ENCODE measurements around the gene PDZRN4. TPM values are rescaled to one million over a fixed set of nuclear protein-coding genes. Genes with fewer than 3 reads are reported as not detected.

PDZRN4 gene
- total RNA-seq, 4 donors from 2014 or later = 4.2 to 12.9 (median 8.0) TPM

DNA sequence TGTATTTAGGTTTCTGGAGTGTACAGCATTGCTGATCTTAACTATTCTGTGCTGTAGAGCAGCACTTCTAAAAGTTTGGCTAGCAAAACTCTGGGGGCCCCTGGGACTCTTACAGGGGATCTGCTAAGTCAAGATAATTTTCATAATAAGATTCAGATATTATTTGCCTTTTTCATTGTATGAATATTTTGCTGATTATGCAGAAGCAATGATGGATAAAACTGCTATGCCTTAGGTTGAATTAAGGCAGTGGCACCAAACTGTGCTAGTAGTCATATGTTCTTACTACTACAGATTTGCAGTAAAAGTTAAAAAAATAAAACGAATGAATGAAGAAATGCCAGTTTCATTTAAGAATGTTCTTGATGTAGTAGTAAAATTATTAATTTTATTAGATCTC is 160.1 kb downstream of the PDZRN4 start:
- TF ChIP-seq POLR2A (IDR thresholded peaks at IDR 0.05) = no peak
- WGBS, 2 donors (ENCODE audit: low coverage in 1 of 2) = 85 to 91% methylated on average over 1 of the region's 1 CpG
- Histone ChIP-seq H3K27me3 (no peaks in the 10 kb centered on the region), H3K4me1 (no peaks in the 10 kb centered on the region), H3K9me3 (no peaks in the 10 kb centered on the region), H3K4me3 (no peak overlapping the region), H3K36me3 (no peaks in the 10 kb centered on the region), H3K27ac (no peak overlapping the region)
- no peak for DNase-seq
- in situ Hi-C loops (cut with MboI; ENCODE audit: low pct_ligation_motif_present in 1 of 4, low pct_unique_long_range_greater_than_20kb in 1 of 4, low sequenced_read_pairs in 3 of 4) = no loop called here
- intact Hi-C loops (cut with DNase I; ENCODE audit: low total_unique reads) = no loop called here

DNA sequence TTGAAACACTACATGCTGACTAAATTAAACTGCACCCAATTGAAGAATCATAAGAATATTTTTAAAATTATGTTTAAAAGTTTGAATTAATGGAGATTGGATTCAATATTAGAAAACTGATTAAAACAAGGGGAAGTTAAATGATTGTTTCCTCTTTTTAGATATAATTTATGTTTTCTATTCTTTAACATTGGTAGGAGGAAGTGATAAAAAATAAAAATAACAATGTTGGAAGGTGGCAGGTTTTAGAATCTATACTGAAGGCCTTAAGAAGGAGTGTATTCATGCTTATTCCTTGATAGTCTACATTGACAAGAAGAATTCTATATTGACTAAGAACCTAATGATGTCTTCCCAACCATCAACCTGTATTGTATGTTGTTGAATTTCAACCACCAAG is 168.1 kb downstream of the PDZRN4 start:
- no peak for DNase-seq
- intact Hi-C loops (cut with DNase I; ENCODE audit: low total_unique reads) = no loop called here
- H3K27ac ChIP-seq = no peak overlapping the region
- no peak overlapping the region for H3K4me3 ChIP-seq
- no peaks in the 10 kb centered on the region for H3K4me1 ChIP-seq
- TF ChIP-seq EP300 (IDR thresholded peaks at IDR 0.05; ENCODE audit: low read depth) (no peak), POLR2AphosphoS5 (IDR thresholded peaks at IDR 0.05) (no peak), POLR2A (IDR thresholded peaks at IDR 0.05) (no peak)
- TF ChIP-seq, protein P1, sequence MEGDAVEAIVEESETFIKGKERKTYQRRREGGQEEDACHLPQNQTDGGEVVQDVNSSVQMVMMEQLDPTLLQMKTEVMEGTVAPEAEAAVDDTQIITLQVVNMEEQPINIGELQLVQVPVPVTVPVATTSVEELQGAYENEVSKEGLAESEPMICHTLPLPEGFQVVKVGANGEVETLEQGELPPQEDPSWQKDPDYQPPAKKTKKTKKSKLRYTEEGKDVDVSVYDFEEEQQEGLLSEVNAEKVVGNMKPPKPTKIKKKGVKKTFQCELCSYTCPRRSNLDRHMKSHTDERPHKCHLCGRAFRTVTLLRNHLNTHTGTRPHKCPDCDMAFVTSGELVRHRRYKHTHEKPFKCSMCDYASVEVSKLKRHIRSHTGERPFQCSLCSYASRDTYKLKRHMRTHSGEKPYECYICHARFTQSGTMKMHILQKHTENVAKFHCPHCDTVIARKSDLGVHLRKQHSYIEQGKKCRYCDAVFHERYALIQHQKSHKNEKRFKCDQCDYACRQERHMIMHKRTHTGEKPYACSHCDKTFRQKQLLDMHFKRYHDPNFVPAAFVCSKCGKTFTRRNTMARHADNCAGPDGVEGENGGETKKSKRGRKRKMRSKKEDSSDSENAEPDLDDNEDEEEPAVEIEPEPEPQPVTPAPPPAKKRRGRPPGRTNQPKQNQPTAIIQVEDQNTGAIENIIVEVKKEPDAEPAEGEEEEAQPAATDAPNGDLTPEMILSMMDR (IDR thresholded peaks at IDR 0.05) = no peak
- no peaks in the 10 kb centered on the region for H3K27me3 ChIP-seq
- no peaks in the 10 kb centered on the region for H3K36me3 ChIP-seq
- in situ Hi-C loops (cut with MboI; ENCODE audit: low pct_ligation_motif_present in 1 of 4, low pct_unique_long_range_greater_than_20kb in 1 of 4, low sequenced_read_pairs in 3 of 4) = no loop called here
- H3K9me3 ChIP-seq = no peaks in the 10 kb centered on the region

DNA sequence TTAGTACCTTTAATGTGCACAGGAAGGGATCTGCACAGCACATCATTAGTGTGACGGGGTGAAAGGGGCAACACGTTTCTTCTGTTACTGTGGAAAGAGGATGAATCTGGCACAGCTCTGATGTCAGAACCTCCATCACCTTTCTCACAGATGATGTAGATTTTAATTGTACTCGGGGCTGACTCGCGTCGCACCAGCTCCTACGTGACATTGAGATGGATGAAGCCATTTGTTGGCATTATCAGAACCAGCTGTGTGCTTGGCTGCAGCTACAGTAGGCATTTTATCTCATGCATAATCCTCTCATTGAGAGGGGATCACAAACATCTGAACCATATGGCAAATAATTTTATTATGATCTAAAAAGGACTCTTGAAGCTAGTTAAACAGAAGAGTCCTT is 173.6 kb downstream of the PDZRN4 start:
- in situ Hi-C loops (cut with MboI; ENCODE audit: low pct_ligation_motif_present in 1 of 4, low pct_unique_long_range_greater_than_20kb in 1 of 4, low sequenced_read_pairs in 3 of 4) = no loop called here
- WGBS, 2 donors (ENCODE audit: low coverage in 1 of 2) = 74 to 81% methylated on average over 7 of the region's 7 CpGs
- no peak for DNase-seq

DNA sequence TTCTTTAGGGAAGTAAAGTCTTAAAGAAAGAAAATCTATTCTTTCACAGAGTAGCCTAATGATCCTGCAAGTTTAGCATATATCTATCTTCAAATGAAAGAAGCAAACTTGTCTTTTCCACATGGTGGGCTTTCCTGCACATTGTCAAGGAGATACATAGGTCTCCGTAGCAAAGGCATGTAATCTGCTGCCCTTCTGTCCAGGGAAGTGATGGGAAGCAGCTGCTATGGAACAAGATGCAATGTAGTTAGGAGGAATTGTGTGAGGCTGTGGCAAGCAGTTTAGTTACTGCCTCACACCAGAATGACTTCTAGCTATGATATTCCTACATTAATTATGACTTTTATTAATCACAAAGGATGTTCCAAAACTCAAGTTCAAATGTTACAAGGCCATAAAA is 174.4 kb downstream of the PDZRN4 start:
- Histone ChIP-seq H3K9me3 (no peaks in the 10 kb centered on the region), H3K27me3 (no peaks in the 10 kb centered on the region), H3K36me3 (no peaks in the 10 kb centered on the region), H3K4me1 (no peaks in the 10 kb centered on the region), H3K27ac (no peak overlapping the region), H3K4me3 (no peak overlapping the region)
- WGBS, 2 donors (ENCODE audit: low coverage in 1 of 2) = 29% methylated on average over 1 of the region's 1 CpG; no CpG with 5 or more reads in 1 of the 2 donors
- DNase-seq = no peak
- TF ChIP-seq POLR2AphosphoS5 (IDR thresholded peaks at IDR 0.05) = no peak
- TF ChIP-seq EP300 (IDR thresholded peaks at IDR 0.05; ENCODE audit: low read depth) = no peak
- TF ChIP-seq, protein P1 (IDR thresholded peaks at IDR 0.05) = no peak
- TF ChIP-seq POLR2A (IDR thresholded peaks at IDR 0.05) = no peak
- in situ Hi-C loops (cut with MboI; ENCODE audit: low pct_ligation_motif_present in 1 of 4, low pct_unique_long_range_greater_than_20kb in 1 of 4, low sequenced_read_pairs in 3 of 4) = no loop called here
- intact Hi-C loops (cut with DNase I; ENCODE audit: low total_unique reads) = no loop called here

More for the DNA sequence above, 173.6 kb downstream of the PDZRN4 start:
- Histone ChIP-seq H3K4me1 (no peaks in the 10 kb centered on the region), H3K4me3 (no peak overlapping the region), H3K27ac (no peak overlapping the region), H3K9me3 (no peaks in the 10 kb centered on the region), H3K36me3 (no peaks in the 10 kb centered on the region), H3K27me3 (no peaks in the 10 kb centered on the region)
- intact Hi-C loops (cut with DNase I; ENCODE audit: low total_unique reads) = no loop called here
- TF ChIP-seq, protein P1 (IDR thresholded peaks at IDR 0.05) = no peak
- no peak for TF ChIP-seq EP300 (IDR thresholded peaks at IDR 0.05; ENCODE audit: low read depth)
- no peak for TF ChIP-seq POLR2A (IDR thresholded peaks at IDR 0.05)
- TF ChIP-seq POLR2AphosphoS5 (IDR thresholded peaks at IDR 0.05) = no peak

DNA sequence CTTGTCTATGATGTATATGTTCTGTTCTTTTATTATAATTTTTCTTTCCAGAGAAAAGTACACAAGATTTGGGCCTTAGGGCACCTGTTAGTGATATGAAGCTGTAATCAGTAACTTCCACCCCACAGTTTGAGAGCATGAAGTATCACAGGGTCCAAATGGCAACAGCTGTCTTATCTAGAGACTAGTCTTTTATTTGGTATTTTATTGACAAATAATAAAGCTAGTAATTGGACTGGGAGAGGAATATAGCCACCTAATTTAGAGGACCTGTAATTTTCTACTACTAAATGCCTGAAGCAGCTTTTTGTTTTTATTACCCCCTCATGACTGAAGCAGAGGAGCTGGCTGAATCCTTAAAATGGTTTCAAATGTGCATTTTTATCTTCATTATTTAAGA is 174.8 kb downstream of the PDZRN4 start:
- no peak for DNase-seq
- in situ Hi-C loops (cut with MboI; ENCODE audit: low pct_ligation_motif_present in 1 of 4, low pct_unique_long_range_greater_than_20kb in 1 of 4, low sequenced_read_pairs in 3 of 4) = no loop called here
- Histone ChIP-seq H3K27ac (no peak overlapping the region), H3K36me3 (no peaks in the 10 kb centered on the region), H3K4me1 (no peaks in the 10 kb centered on the region), H3K4me3 (no peak overlapping the region), H3K27me3 (no peaks in the 10 kb centered on the region), H3K9me3 (no peaks in the 10 kb centered on the region)
- intact Hi-C loops (cut with DNase I; ENCODE audit: low total_unique reads) = no loop called here
- TF ChIP-seq POLR2A (IDR thresholded peaks at IDR 0.05) = no peak
- TF ChIP-seq, protein P1 (IDR thresholded peaks at IDR 0.05) = no peak
- TF ChIP-seq EP300 (IDR thresholded peaks at IDR 0.05; ENCODE audit: low read depth) = no peak
- no peak for TF ChIP-seq POLR2AphosphoS5 (IDR thresholded peaks at IDR 0.05)
